OCI-LY1 (cell line): ENCODE measurements around the gene PRMT9.

Source experiments
- H2AFZ ChIP-seq: fragments of 200-600 bp; sonication (generic), shearing (Covaris generic); 2 replicates; pipeline ENCODE4 v1.6.0; 2014; ENCODE audit warnings: antibody characterized with exemption, mild to moderate bottlenecking, low read length
- H3F3A ChIP-seq: fragments of 200-600 bp; sonication (generic), shearing (Covaris generic); 2 replicates; pipeline ENCODE4 v1.6.0; 2014; ENCODE audit warnings: mild to moderate bottlenecking, antibody characterized with exemption, low read length, moderate library complexity; ENCODE audit not compliant: insufficient read depth
- H3K27ac ChIP-seq: fragments of 200-600 bp; sonication (generic); 2 replicates; pipeline ENCODE4 v1.5.1; 2014; ENCODE audit warnings: low read length, mixed run types, mild to moderate bottlenecking, low read depth; ENCODE audit not compliant: poor library complexity, severe bottlenecking
- H3K27me3 ChIP-seq: fragments of 200-600 bp; sonication (generic); 2 replicates; pipeline ENCODE4 v1.6.0; 2014; ENCODE audit warnings: antibody characterized with exemption, mild to moderate bottlenecking, low read length, moderate library complexity; ENCODE audit not compliant: insufficient read depth
- H3K36me3 ChIP-seq: fragments of 200-600 bp; sonication (generic); 2 replicates; pipeline ENCODE4 v1.6.1; 2014; ENCODE audit warnings: mild to moderate bottlenecking, antibody characterized with exemption, low read length, moderate library complexity, mixed read lengths; ENCODE audit not compliant: insufficient read depth
- H3K4me1 ChIP-seq: fragments of 200-600 bp; sonication (generic); 2 replicates; pipeline ENCODE4 v1.5.1; 2014; ENCODE audit warnings: mild to moderate bottlenecking, low read length, moderate library complexity; ENCODE audit not compliant: insufficient read depth, severe bottlenecking
- H3K4me2 ChIP-seq: fragments of 200-600 bp; sonication (generic), shearing (Covaris generic); 2 replicates; pipeline ENCODE4 v1.6.1; 2014; ENCODE audit warnings: low read length
- H3K4me3 ChIP-seq: fragments of 200-600 bp; sonication (generic); 2 replicates; pipeline ENCODE4 v1.5.1; 2014; ENCODE audit warnings: low read length, low read depth, mild to moderate bottlenecking, mixed read lengths; ENCODE audit not compliant: poor library complexity, severe bottlenecking
- H3K79me2 ChIP-seq: fragments of 200-600 bp; shearing (Covaris generic); 2 replicates; pipeline ENCODE4 v1.6.1; 2016; ENCODE audit warnings: mixed run types, low read length, mixed read lengths; ENCODE audit not compliant: insufficient read depth
- H3K9ac ChIP-seq: fragments of 200-600 bp; sonication (generic), shearing (Covaris generic); 2 replicates; pipeline ENCODE4 v1.6.1; 2014; ENCODE audit warnings: mild to moderate bottlenecking, low read length, mixed read lengths
- H3K9me2 ChIP-seq: fragments of 200-600 bp; sonication (generic), shearing (Covaris generic); 2 replicates; pipeline ENCODE4 v1.6.1; 2014; ENCODE audit warnings: low read depth, mild to moderate bottlenecking, low read length, mixed read lengths
- H3K9me3 ChIP-seq: fragments of 200-600 bp; shearing (Covaris generic); 2 replicates; pipeline ENCODE4 v1.6.1; 2014; ENCODE audit warnings: low read length, mixed read lengths
- H4K20me1 ChIP-seq: fragments of 200-600 bp; sonication (generic), shearing (Covaris generic); 2 replicates; pipeline ENCODE4 v1.6.0; 2016; ENCODE audit warnings: mild to moderate bottlenecking, low read length; ENCODE audit not compliant: insufficient read depth
- EZH2 ChIP-seq: fragments of 200-600 bp; sonication (generic), shearing (Covaris generic); IDR thresholded peaks from 2 replicates; pipeline ENCODE4 v1.8.0; 2017; ENCODE audit warnings: borderline replicate concordance, mixed run types, mild to moderate bottlenecking, antibody characterized with exemption, low read length, moderate library complexity, mixed read lengths
- TF ChIP-seq, protein P1 (sequence below): fragments of 200-600 bp; sonication (generic), shearing (Covaris generic); IDR thresholded peaks from 2 replicates; pipeline ENCODE4 v1.5.1; 2017; ENCODE audit warnings: mild to moderate bottlenecking, antibody characterized with exemption, low read length, moderate library complexity, mixed read lengths

PRMT9 gene

DNA sequence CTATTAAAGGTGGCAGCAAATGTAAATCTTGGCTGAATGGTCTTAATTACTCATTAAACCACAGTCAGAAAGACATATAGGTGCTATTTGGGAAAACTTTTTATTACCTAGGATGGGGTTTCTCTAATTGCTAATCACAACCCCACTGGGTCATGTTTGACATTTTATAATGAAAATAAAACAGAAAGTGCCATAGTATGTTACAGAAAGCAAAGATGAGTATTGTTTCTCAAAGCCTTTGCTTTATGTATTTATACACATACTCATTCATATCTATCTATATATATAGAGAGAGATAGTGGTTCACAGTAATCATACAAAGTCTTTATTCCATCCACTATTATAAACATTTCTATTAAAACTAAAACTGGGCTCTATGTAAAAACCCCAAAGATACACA is 48.6 kb downstream of the PRMT9 start:
- peaks cover 3% of the 10 kb centered on the region; the same call in 1 of the 2 replicates for H3F3A ChIP-seq
- H3K9me2 ChIP-seq = no peaks in the 10 kb centered on the region
- no peak overlapping the region for H3K9ac ChIP-seq
- no peak overlapping the region for H3K27ac ChIP-seq
- no peak overlapping the region for H2AFZ ChIP-seq
- H3K4me3 ChIP-seq = no peak overlapping the region
- TF ChIP-seq EZH2 = no peak
- TF ChIP-seq, protein P1, sequence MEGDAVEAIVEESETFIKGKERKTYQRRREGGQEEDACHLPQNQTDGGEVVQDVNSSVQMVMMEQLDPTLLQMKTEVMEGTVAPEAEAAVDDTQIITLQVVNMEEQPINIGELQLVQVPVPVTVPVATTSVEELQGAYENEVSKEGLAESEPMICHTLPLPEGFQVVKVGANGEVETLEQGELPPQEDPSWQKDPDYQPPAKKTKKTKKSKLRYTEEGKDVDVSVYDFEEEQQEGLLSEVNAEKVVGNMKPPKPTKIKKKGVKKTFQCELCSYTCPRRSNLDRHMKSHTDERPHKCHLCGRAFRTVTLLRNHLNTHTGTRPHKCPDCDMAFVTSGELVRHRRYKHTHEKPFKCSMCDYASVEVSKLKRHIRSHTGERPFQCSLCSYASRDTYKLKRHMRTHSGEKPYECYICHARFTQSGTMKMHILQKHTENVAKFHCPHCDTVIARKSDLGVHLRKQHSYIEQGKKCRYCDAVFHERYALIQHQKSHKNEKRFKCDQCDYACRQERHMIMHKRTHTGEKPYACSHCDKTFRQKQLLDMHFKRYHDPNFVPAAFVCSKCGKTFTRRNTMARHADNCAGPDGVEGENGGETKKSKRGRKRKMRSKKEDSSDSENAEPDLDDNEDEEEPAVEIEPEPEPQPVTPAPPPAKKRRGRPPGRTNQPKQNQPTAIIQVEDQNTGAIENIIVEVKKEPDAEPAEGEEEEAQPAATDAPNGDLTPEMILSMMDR = no peak
- H3K27me3 ChIP-seq = no peaks in the 10 kb centered on the region
- peaks cover 83% of the 10 kb centered on the region for H3K36me3 ChIP-seq
- no peaks in the 10 kb centered on the region for H4K20me1 ChIP-seq
- 0 out of 2 replicates have a peak, but pooled peaks cover 6% of the 10 kb centered on the region for H3K9me3 ChIP-seq
- no peaks in the 10 kb centered on the region for H3K4me1 ChIP-seq
- H3K79me2 ChIP-seq = no peaks in the 10 kb centered on the region
- no peak overlapping the region for H3K4me2 ChIP-seq

DNA sequence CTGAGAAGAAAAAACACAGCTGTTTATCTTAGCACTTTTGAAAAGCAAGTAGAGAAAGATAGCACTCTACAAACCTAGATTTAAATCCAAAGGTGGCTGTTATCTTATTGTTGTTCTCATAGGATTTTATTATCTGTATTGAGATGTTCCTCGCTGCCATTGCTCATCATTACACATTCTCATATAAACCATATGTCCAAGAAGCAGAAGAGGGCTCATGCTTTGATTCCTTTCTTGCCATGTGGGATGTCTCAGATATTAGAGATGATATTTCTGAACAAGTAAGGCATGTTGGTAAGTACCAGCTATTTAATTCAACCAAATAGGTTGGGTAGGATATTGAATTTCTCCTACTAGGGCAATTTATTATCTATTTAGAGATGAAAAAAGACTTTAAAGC is 50.3 kb downstream of the PRMT9 start:
- no peak overlapping the region for H3K27ac ChIP-seq
- no peak overlapping the region for H3K4me3 ChIP-seq
- H3K36me3 ChIP-seq = peaks cover 97% of the 10 kb centered on the region
- no peaks in the 10 kb centered on the region for H4K20me1 ChIP-seq
- H3K9ac ChIP-seq = no peak overlapping the region
- H3K4me2 ChIP-seq = no peak overlapping the region
- peaks cover 3% of the 10 kb centered on the region; the same call in 1 of the 2 replicates for H3F3A ChIP-seq
- no peaks in the 10 kb centered on the region for H3K9me2 ChIP-seq
- no peak overlapping the region for H2AFZ ChIP-seq
- H3K27me3 ChIP-seq = no peaks in the 10 kb centered on the region
- H3K4me1 ChIP-seq = no peaks in the 10 kb centered on the region
- TF ChIP-seq, protein P1 = no peak
- TF ChIP-seq EZH2 = no peak
- H3K9me3 ChIP-seq = 0 out of 2 replicates have a peak, but pooled peaks cover 6% of the 10 kb centered on the region
- no peaks in the 10 kb centered on the region for H3K79me2 ChIP-seq

DNA sequence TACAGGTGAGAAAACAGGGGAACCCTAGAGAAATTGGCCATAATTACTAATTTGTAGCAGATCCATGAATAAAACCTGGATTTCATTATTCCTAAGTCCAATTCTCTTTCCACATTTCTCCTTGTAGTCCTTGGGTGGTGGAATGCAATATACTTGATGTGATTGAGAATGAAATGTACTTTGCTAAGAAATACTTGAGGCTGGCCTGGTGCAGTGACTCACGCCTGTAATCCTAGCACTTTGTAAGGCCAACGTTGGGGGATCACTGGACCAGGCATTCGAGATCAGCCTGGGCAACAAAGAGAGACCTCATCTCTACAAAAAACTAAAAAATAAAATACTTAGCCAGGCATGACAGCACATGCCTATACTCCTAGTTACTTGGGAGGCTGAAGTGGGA is 50.9 kb downstream of the PRMT9 start:
- H4K20me1 ChIP-seq = no peaks in the 10 kb centered on the region
- no peak overlapping the region for H2AFZ ChIP-seq
- no peaks in the 10 kb centered on the region for H3K9me2 ChIP-seq
- H3K79me2 ChIP-seq = no peaks in the 10 kb centered on the region
- H3K4me1 ChIP-seq = no peaks in the 10 kb centered on the region
- H3K36me3 ChIP-seq = peaks cover 97% of the 10 kb centered on the region
- TF ChIP-seq EZH2 = no peak
- 0 out of 2 replicates have a peak, but pooled peaks cover 6% of the 10 kb centered on the region for H3K9me3 ChIP-seq
- no peak overlapping the region for H3K27ac ChIP-seq
- H3K9ac ChIP-seq = no peak overlapping the region
- H3F3A ChIP-seq = peaks cover 3% of the 10 kb centered on the region; the same call in 1 of the 2 replicates
- H3K4me3 ChIP-seq = no peak overlapping the region
- H3K27me3 ChIP-seq = no peaks in the 10 kb centered on the region
- H3K4me2 ChIP-seq = no peak overlapping the region
